ENCODE data around the gene ROBO1.
"Not testable (repeated sequence)": the region's sequence is repeated elsewhere in the genome, so short reads cannot be mapped to it uniquely, and the experiment has no call there.

- TF ChIP-seq CTCF (IDR thresholded peaks at IDR 0.05; ENCODE audit: low read length); EZH2 (optimal IDR thresholded peaks at IDR 0.05; ENCODE audit: low read depth, low read length); EZH2phosphoT487 (IDR thresholded peaks at IDR 0.05; ENCODE audit: low read length): not testable (repeated sequence)
These were observed 265.5 kb downstream of the ROBO1 start for GRCh38 chr3:79502216-79502681.

Data from MM.1S (cell line).